OCI-M2 (cell line): Measurements from ENCODE around the gene PRELID2.
"Not testable (repeated sequence)": the region's sequence is repeated elsewhere in the genome, so short reads cannot be mapped to it uniquely, and the experiment has no call there.

Experiments
- DNase-seq: peaks from one replicate; lab custom pipeline; 2025; ENCODE audit not compliant: unreplicated experiment; lab: John Stamatoyannopoulos, UW

The PRELID2 gene

GRCh38 chr5:145798503-145798902 lies 36.6 kb downstream of the PRELID2 start:
- DNase-seq = not testable (repeated sequence)

GRCh38 chr5:145797336-145797735 lies 37.8 kb downstream of the PRELID2 start:
- no peak for DNase-seq

- DNase-seq = no peak
These were observed 38.8 kb downstream of the PRELID2 start for GRCh38 chr5:145796318-145796717.

DNA sequence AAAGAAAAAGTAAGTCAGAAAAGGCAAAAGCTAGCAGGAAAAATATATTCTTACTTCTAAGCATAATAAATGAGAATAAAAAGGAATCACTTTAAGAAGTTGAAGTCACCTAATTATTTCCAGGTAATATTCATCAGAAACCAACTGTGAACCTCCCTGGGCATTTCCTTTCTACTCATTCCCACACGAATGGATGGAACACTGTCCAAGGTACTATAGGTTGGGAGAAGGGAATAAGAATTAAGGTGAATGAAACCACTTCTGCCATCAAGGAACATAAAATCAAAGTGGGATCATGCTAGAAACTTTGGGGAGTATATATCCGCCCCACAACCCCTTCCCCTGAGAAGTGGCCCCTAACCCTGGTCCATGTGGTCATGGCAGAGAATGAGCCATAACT lies 41.6 kb downstream of the PRELID2 start:
- DNase-seq = no peak

GRCh38 chr5:145792840-145793239 lies 42.3 kb downstream of the PRELID2 start:
- DNase-seq = no peak

- no peak for DNase-seq
These were observed 43.3 kb downstream of the PRELID2 start for GRCh38 chr5:145791866-145792265.

- no peak for DNase-seq
These were observed 47.1 kb downstream of the PRELID2 start for GRCh38 chr5:145787996-145788395.

DNA sequence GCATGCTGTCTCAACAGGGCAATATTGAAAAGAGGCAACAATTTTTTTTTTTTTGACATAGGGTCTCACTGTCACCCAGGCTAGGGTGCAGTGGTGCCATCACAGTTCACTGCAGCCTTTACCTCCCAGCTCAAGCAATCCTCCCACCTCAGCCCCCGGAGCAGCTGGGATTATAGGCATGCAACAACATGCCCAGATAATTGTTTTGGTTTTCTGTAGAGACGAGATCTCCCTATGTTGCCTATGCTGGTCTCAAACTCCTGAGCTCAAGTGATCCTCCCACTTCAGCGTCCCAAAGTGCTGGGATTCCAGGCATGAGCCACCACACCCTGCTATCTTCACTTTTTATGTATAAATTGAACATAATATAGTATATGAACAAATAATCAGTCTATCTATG lies 47.6 kb downstream of the PRELID2 start:
- DNase-seq = no peak

GRCh38 chr5:145787001-145787400 lies 48.1 kb downstream of the PRELID2 start:
- no peak for DNase-seq

DNA sequence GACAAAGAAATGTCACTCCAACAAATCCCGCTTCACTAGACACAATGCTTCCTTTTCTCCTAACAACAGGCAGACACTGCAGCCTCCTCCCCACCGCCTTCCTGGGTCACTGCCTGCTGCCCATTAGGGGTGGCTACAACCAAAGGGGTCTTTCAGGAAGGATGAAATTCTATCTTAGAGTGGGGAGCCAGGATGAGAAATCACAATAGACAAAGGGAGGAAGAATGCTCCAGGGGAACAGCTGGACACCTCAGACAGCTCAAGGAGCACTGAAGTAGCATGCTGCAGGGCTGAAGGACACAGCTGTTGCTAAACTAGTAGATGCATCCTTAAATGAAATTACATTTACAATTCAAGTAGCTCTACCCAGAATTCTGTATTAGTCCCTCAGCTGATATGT lies 54.2 kb downstream of the PRELID2 start:
- no peak for DNase-seq

GRCh38 chr5:145778144-145778900 lies 56.8 kb downstream of the PRELID2 start:
- DNase-seq = no peak

GRCh38 chr5:145777445-145778063 lies 57.6 kb downstream of the PRELID2 start:
- DNase-seq = no peak

DNA sequence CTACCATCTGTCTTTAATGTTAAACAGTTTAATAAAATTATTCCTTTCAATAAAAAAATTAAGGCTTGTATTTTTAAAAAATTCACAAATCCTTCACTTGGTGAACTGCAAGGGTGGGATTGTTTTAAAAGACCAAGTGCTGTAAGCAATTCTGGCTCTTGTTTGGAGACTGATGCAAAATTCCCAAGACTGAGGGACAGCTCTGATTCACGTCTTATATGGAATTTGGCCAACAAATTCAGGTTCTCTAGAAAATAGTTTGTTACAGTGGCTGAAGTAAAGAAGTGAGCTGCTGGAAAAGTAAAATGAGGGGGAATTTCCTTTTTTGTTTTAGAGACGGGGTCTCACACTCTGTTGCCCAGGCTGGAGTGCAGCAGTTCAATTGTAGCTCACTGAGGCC lies 58.3 kb downstream of the PRELID2 start:
- no peak for DNase-seq

GRCh38 chr5:145775893-145776444 lies 59.2 kb downstream of the PRELID2 start:
- no peak for DNase-seq

GRCh38 chr5:145775411-145775810 lies 59.7 kb downstream of the PRELID2 start:
- DNase-seq = no peak

- no peak for DNase-seq
These were observed 60.7 kb downstream of the PRELID2 start for GRCh38 chr5:145774442-145774841.

GRCh38 chr5:145772466-145772865 lies 62.7 kb downstream of the PRELID2 start:
- DNase-seq = no peak

DNA sequence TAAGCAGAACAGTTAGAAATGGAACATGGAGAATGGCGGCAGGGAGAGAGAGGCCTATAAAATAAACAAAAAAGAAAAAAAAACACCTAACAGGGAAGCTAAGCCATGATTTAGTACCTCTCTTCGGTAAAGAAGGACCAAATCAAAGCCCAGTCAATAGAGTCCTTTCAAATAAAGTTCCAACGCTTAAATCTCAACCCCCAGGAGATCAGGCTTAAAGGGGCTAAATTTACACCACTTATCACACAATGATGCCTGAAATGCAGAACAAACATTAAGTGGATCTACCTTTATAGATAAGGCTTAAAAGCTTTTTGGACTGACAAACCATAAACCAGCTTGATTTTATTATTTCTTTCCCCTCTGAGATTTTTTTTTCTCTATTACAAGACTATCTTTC lies 66.3 kb downstream of the PRELID2 start:
- no peak for DNase-seq

DNA sequence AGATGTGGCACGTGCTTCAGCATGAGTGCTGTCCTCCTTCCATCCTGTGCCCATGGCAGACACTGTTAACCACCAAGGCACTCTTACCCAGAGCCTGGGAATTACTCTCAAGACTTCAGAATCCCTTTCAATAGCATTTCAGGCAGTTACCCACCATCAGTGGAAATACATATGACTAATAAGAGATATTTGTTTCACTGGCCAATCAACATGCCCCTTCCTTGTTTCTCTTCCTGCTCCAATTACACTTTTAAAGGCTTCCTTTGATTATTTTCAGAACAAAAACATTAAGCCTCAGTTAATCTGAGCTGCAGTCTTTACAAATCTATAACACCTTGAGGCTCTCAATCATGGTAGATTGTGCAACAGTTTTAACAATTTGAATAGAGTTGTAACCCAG lies 70.8 kb downstream of the PRELID2 start:
- DNase-seq = no peak

GRCh38 chr5:145762833-145763232 lies 72.3 kb downstream of the PRELID2 start:
- no peak for DNase-seq

DNA sequence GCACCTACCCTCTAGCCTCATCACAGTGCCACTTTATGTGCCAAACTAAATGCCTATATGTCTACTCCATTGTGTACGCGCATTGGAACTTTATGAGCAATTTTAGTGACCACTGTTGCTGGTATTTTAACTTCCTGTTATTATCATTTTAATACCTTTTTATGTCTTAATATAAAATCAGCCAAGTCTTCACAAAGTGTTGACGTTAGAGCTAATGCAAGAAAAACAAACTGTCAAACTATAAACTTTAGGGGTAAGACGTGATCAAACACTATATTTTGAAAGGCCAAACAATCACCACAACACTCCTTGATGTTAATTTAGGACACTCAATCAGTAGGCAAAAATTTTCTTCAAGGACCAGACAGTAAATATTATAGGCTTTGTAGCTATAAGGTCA lies 73.9 kb downstream of the PRELID2 start:
- DNase-seq = no peak

- no peak for DNase-seq
These were observed 74.5 kb downstream of the PRELID2 start for GRCh38 chr5:145760660-145761059.
